Stomach (tissue), 4 donors: ENCODE measurements around the gene SP2.
A peak's percentile ranks its signal among the peaks of the same experiment; 100 is the strongest.

Experiments
- EP300 ChIP-seq: sonication (generic); formaldehyde crosslinking; IDR thresholded peaks from one replicate; pipeline ENCODE4 v1.6.1; 2017; ENCODE audit warnings: antibody characterized with exemption
- POLR2A ChIP-seq, 4 donors: fragments of 450-650 bp; IDR thresholded peaks; one replicate each; pipeline ENCODE4 v1.6.1; 2016; ENCODE audit warnings: antibody characterized with exemption in 4 of 4, control low read depth in 2 of 4, mild to moderate bottlenecking in 1 of 4, moderate library complexity in 1 of 4
- POLR2AphosphoS5 ChIP-seq, 3 donors: sonication (generic); formaldehyde crosslinking; IDR thresholded peaks; one replicate each; pipeline ENCODE4 v1.6.1; 2016; ENCODE audit warnings: antibody characterized with exemption in 3 of 3
- TF ChIP-seq, protein P1 (sequence below), 7 experiments: fragments of 450-650 bp in 4 of 7; fragments of 200-600 bp in 3 of 7; sonication (generic) in 3 of 7; IDR thresholded peaks; one replicate each; pipeline ENCODE4 v1.5.1; 2016 to 2019; ENCODE audit warnings: antibody characterized with exemption in 7 of 7, control low read depth in 2 of 7, mild to moderate bottlenecking in 1 of 7

DNA sequence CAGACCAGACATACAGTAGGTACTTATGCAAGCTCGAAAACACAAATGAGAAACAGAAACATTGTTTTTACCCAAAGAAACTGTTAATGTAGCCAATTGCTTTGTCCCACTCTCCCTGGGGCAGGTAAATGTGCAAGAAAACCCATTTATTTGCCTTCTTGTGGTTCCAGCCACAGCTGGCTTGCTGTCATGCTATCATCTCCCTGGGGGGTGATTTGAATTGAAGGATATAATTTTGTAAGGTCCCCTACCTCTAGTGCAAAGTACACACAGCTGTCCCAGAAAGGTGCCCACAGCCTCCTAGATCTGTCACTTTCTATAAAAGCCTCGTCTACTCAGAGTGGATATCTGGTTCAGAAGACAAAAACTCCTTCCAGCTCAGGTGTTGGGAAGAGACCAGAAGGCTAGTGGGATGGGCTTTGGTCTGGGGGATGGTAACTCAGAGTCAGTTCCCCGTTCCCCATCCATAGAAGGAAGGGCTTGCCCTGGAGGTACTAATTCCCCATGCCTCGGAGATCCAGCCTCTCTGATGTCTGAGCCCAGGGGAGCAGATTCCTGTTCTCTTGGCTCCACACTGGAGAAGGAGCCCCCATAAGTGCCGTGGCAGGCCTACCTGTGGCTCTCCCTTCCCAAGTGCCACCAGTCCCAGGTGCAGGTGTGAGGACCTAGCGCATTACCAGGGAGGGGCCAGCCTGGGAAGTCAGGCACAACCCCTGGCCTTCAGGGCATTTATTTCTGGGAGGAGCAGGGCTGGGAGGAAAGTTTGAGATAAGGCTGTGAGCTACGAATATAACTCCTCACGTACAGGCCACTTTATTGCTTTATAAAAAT, 64.0 kb downstream of the SP2 start:
- TF ChIP-seq, protein P1, sequence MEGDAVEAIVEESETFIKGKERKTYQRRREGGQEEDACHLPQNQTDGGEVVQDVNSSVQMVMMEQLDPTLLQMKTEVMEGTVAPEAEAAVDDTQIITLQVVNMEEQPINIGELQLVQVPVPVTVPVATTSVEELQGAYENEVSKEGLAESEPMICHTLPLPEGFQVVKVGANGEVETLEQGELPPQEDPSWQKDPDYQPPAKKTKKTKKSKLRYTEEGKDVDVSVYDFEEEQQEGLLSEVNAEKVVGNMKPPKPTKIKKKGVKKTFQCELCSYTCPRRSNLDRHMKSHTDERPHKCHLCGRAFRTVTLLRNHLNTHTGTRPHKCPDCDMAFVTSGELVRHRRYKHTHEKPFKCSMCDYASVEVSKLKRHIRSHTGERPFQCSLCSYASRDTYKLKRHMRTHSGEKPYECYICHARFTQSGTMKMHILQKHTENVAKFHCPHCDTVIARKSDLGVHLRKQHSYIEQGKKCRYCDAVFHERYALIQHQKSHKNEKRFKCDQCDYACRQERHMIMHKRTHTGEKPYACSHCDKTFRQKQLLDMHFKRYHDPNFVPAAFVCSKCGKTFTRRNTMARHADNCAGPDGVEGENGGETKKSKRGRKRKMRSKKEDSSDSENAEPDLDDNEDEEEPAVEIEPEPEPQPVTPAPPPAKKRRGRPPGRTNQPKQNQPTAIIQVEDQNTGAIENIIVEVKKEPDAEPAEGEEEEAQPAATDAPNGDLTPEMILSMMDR (IDR thresholded peaks at IDR 0.05): no peak
- TF ChIP-seq POLR2A (IDR thresholded peaks at IDR 0.05) (peak in 1 of 4 donors; percentile 19), POLR2AphosphoS5 (IDR thresholded peaks at IDR 0.05) (peak in 2 of 3 donors; percentile 66 to 72), EP300 (no peak)
